Activated T-cell treated with anti-CD3 and anti-CD28 coated beads for 24 hours (primary cell): Measurements from ENCODE around the gene RANBP6.
A peak's percentile ranks its signal among the peaks of the same experiment; 100 is the strongest.

Source experiments
- DNase-seq: peaks from one replicate; pipeline ENCODE4 v3.0.0-alpha.2; 2020; ENCODE audit warnings: low read depth

The RANBP6 gene

GRCh38 chr9:6007058-6007769, 8.2 kb downstream of the RANBP6 start:
- peak; percentile 94 for DNase-seq

DNA sequence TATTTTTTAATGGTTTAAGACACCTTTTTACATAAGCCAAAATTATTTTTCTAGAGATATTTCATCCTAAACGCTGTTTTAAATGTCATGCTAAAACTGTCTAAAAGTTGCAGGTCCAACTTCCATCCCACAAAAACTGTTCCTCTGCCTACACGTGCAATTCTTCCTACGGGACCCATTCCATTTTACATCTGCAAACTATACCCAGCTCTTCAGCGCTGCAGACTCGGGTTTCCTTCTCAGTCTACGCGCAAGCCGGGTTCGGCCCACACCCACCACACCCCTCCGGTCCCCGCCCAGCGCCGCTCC, 8.7 kb downstream of the RANBP6 start:
- no peak for DNase-seq

GRCh38 chr9:6000955-6001354, 14.5 kb downstream of the RANBP6 start:
- no peak for DNase-seq

DNA sequence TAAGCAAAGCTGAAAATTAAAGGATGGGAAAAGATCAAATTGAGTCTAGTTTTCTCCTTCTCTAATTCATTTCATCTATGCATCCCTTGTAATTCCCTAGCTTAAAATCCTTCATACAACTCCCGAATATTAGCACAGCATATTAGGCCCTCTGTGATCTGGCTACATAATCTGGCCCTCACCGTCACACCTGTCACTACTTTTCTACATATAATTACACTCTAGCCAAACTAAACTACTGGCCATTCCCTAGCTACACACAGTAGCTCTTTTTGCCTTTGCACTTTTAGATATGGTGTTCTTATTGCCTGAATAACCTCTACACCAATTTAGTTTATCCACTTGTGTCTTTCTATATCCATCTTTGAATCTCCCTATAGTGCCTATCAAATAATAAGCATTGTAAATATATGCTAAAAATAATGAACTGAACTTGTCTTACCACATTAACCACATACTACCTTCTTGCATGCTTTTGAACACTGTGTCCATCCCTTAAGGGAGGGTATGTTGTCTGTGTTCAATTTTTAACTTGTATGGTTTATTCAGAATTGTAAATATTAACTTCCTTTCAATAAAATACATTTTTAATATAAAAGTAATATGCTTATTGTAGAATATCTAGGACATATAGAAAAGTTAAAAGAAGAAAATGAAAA, 15.9 kb downstream of the RANBP6 start:
- DNase-seq = no peak

- no peak for DNase-seq
These were observed 20.9 kb downstream of the RANBP6 start for GRCh38 chr9:5994493-5994892.

GRCh38 chr9:5988265-5988664, 27.2 kb downstream of the RANBP6 start:
- no peak for DNase-seq

DNA sequence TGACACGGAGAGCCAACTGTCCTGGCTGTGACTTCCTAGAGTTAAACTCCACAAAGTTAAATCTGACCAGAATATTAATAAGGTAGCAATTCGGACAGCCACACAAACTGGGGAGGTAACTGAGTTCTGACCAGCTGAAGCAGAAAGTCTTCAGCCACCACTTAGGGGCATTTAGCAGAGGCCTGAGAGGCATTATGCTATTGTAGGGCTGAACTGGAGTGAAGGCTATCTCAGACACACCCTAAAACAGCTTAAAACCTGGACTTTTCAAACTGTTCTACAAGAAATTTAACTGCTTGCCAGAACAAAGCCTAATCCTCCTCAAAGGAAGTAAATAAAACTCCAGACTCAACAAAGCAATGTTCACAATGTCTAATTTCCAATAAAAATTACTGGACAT, 32.4 kb downstream of the RANBP6 start:
- no peak for DNase-seq

- no peak for DNase-seq
These were observed 33.1 kb downstream of the RANBP6 start for GRCh38 chr9:5982317-5982716.

- DNase-seq = no peak
These were observed 36.9 kb downstream of the RANBP6 start for GRCh38 chr9:5978523-5978922.

GRCh38 chr9:5976674-5977397, 38.6 kb downstream of the RANBP6 start:
- DNase-seq = no peak

- DNase-seq = no peak
These were observed 43.7 kb downstream of the RANBP6 start for GRCh38 chr9:5971740-5972139.
